Measurements from ENCODE around the gene IFT74. TPM values are rescaled to one million over a fixed set of nuclear protein-coding genes. Genes with fewer than 3 reads are reported as not detected.
A peak's percentile ranks its signal among the peaks of the same experiment; 100 is the strongest.

IFT74 gene
- total and polyA plus RNA-seq, 2 experiments from 2014 or later, result 12.6 to 15.3 TPM

DNA sequence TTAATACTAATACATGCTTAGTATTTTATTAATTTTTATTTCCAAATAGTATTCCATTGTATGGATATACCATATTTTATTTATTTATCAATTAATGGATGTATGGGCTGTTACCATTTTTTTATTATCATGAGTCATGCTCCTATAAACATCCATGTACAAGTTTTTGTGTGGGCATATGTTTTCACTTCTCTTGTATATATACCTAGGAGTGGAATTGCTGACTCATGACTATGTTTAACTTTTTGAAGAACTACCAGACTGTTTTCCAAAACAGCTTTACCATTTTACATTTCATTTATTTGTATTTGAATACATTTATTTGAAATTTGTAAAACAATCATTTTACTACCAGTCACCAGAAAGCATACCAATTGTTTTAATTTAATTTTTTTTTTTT lies 63.4 kb downstream of the IFT74 start:
- Histone ChIP-seq H4K20me1 (ENCODE audit: insufficient read depth, poor library complexity, severe bottlenecking) (no peaks in the 10 kb centered on the region), H3K4me2 (no peak overlapping the region), H2AFZ (no peak overlapping the region), H3K79me2 (no peaks in the 10 kb centered on the region), H3K36me3 (replicated peaks; ENCODE audit: insufficient read depth, low read depth) (no peaks in the 10 kb centered on the region), H3K27me3 (no peaks in the 10 kb centered on the region), H3K9me3 (ENCODE audit: low read depth) (no peaks in the 10 kb centered on the region), H3K4me1 (ENCODE audit: insufficient read depth) (no peaks in the 10 kb centered on the region), H3K27ac (no peak overlapping the region), H3K4me3 (no peak overlapping the region), H3K9me2 (replicated peaks; ENCODE audit: insufficient read depth) (no peaks in the 10 kb centered on the region)
- no peak for DNase-seq (ENCODE audit: low spot score)
- TF ChIP-seq EZH2 (IDR thresholded peaks at IDR 0.05; ENCODE audit: borderline replicate concordance), result no peak

- no peak overlapping the region for H3K27ac ChIP-seq
- H3K27me3 ChIP-seq, result no peaks in the 10 kb centered on the region
- TF ChIP-seq EZH2phosphoT487 (IDR thresholded peaks at IDR 0.05; ENCODE audit: low read depth, severe bottlenecking, unreplicated experiment) (no peak), EZH2 (IDR thresholded peaks at IDR 0.05; ENCODE audit: borderline replicate concordance) (no peak)
- no peaks in the 10 kb centered on the region for H3K9me3 ChIP-seq (ENCODE audit: low read depth)
- no peaks in the 10 kb centered on the region for H4K20me1 ChIP-seq (ENCODE audit: insufficient read depth, poor library complexity, severe bottlenecking)
- no peak overlapping the region for H3K4me3 ChIP-seq
- DNase-seq (ENCODE audit: low spot score), result no peak
- no peaks in the 10 kb centered on the region for H3K9me2 ChIP-seq (replicated peaks; ENCODE audit: insufficient read depth)
- WGBS (ENCODE audit: low lambda C conversion rate, missing lambda C conversion rate), result 99% methylated on average over 5 of the region's 5 CpGs
- no peak overlapping the region for H2AFZ ChIP-seq
- H3K36me3 ChIP-seq (replicated peaks; ENCODE audit: insufficient read depth, low read depth), result no peaks in the 10 kb centered on the region
- no peak overlapping the region for H3K4me2 ChIP-seq
- no peaks in the 10 kb centered on the region for H3K79me2 ChIP-seq
- H3K4me1 ChIP-seq (ENCODE audit: insufficient read depth), result no peaks in the 10 kb centered on the region
Measured at GRCh38 chr9:27022920-27023319, 66.7 kb downstream of the IFT74 start.

- 95% methylated on average over 7 of the region's 7 CpGs for WGBS (ENCODE audit: low lambda C conversion rate, missing lambda C conversion rate)
- Histone ChIP-seq H3K9me2 (replicated peaks; ENCODE audit: insufficient read depth) (no peaks in the 10 kb centered on the region), H3K4me2 (no peak overlapping the region), H3K4me1 (ENCODE audit: insufficient read depth) (no peaks in the 10 kb centered on the region), H3K36me3 (replicated peaks; ENCODE audit: insufficient read depth, low read depth) (no peaks in the 10 kb centered on the region), H3K27ac (no peak overlapping the region), H3K4me3 (no peak overlapping the region), H4K20me1 (ENCODE audit: insufficient read depth, poor library complexity, severe bottlenecking) (no peaks in the 10 kb centered on the region), H3K27me3 (no peaks in the 10 kb centered on the region), H2AFZ (no peak overlapping the region), H3K9me3 (ENCODE audit: low read depth) (no peaks in the 10 kb centered on the region), H3K79me2 (no peaks in the 10 kb centered on the region)
- TF ChIP-seq, protein P1, sequence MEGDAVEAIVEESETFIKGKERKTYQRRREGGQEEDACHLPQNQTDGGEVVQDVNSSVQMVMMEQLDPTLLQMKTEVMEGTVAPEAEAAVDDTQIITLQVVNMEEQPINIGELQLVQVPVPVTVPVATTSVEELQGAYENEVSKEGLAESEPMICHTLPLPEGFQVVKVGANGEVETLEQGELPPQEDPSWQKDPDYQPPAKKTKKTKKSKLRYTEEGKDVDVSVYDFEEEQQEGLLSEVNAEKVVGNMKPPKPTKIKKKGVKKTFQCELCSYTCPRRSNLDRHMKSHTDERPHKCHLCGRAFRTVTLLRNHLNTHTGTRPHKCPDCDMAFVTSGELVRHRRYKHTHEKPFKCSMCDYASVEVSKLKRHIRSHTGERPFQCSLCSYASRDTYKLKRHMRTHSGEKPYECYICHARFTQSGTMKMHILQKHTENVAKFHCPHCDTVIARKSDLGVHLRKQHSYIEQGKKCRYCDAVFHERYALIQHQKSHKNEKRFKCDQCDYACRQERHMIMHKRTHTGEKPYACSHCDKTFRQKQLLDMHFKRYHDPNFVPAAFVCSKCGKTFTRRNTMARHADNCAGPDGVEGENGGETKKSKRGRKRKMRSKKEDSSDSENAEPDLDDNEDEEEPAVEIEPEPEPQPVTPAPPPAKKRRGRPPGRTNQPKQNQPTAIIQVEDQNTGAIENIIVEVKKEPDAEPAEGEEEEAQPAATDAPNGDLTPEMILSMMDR (IDR thresholded peaks at IDR 0.05; ENCODE audit: poor library complexity), result no peak
- TF ChIP-seq EZH2 (IDR thresholded peaks at IDR 0.05; ENCODE audit: borderline replicate concordance) (no peak), EZH2phosphoT487 (IDR thresholded peaks at IDR 0.05; ENCODE audit: low read depth, severe bottlenecking, unreplicated experiment) (no peak)
- no peak for DNase-seq (ENCODE audit: low spot score)
Measured at GRCh38 chr9:27029186-27029585, 73.0 kb downstream of the IFT74 start.

GRCh38 chr9:27033815-27034403 lies 77.7 kb downstream of the IFT74 start:
- Histone ChIP-seq H3K79me2 (no peaks in the 10 kb centered on the region), H3K27me3 (no peaks in the 10 kb centered on the region), H4K20me1 (ENCODE audit: insufficient read depth, poor library complexity, severe bottlenecking) (no peaks in the 10 kb centered on the region), H3K27ac (no peak overlapping the region), H3K4me2 (no peak overlapping the region), H2AFZ (no peak overlapping the region), H3K36me3 (replicated peaks; ENCODE audit: insufficient read depth, low read depth) (no peaks in the 10 kb centered on the region), H3K9me2 (replicated peaks; ENCODE audit: insufficient read depth) (no peaks in the 10 kb centered on the region), H3K4me3 (no peak overlapping the region), H3K4me1 (ENCODE audit: insufficient read depth) (no peaks in the 10 kb centered on the region), H3K9me3 (ENCODE audit: low read depth) (no peaks in the 10 kb centered on the region)
- 11% methylated on average over 4 of the region's 4 CpGs for WGBS (ENCODE audit: low lambda C conversion rate, missing lambda C conversion rate)
- peak; percentile 68 for DNase-seq (ENCODE audit: low spot score)
- no peak for TF ChIP-seq EZH2phosphoT487 (IDR thresholded peaks at IDR 0.05; ENCODE audit: low read depth, severe bottlenecking, unreplicated experiment)
- TF ChIP-seq, protein P1 (IDR thresholded peaks at IDR 0.05; ENCODE audit: poor library complexity), result peak; percentile 84
